SK-N-SH treated with all-trans-retinoic acid at 6 μM for 48 hours (cell line): Measurements from ENCODE around the gene AFAP1.

ENCODE experiments used
- ATAC-seq: fragments of 200-7000 bp; cut with Tn5 transposase; 3 replicates; pipeline ENCODE4 v1.9.1; 2020; ENCODE audit warnings: mild to moderate bottlenecking, moderate library complexity
- ARNTL ChIP-seq: fragments of 450-650 bp; formaldehyde crosslinking; IDR thresholded peaks from 2 replicates; pipeline ENCODE4 v1.5.0; 2020; ENCODE audit warnings: low read depth, mild to moderate bottlenecking, moderate library complexity, borderline replicate concordance
- BACH2 ChIP-seq: fragments of 250-450 bp; sonication (Bioruptor Pico); IDR thresholded peaks from 2 replicates; pipeline ENCODE4 v1.9.0; 2021; ENCODE audit warnings: mild to moderate bottlenecking, borderline replicate concordance
- CSDC2 ChIP-seq: fragments of 250-450 bp; sonication (Bioruptor Pico); IDR thresholded peaks from 2 replicates; pipeline ENCODE4 v1.5.0; 2020; ENCODE audit warnings: mild to moderate bottlenecking, moderate library complexity
- GLIS3 ChIP-seq: fragments of 250-450 bp; sonication (Bioruptor Pico); IDR thresholded peaks from 2 replicates; pipeline ENCODE4 v1.5.0; 2020; ENCODE audit warnings: mild to moderate bottlenecking, moderate library complexity
- ISL1 ChIP-seq: fragments of 250-450 bp; sonication (Bioruptor Pico); IDR thresholded peaks from 2 replicates; pipeline ENCODE4 v2.1.2; 2022; ENCODE audit warnings: mild to moderate bottlenecking, moderate library complexity
- PPARA ChIP-seq: fragments of 250-450 bp; sonication (Bioruptor Pico); IDR thresholded peaks from 2 replicates; pipeline ENCODE4 v1.5.0; 2020; ENCODE audit warnings: mild to moderate bottlenecking, borderline replicate concordance
- RARB ChIP-seq: fragments of 250-450 bp; sonication (Bioruptor Pico); IDR thresholded peaks from 2 replicates; pipeline ENCODE4 v1.8.0; 2021; ENCODE audit warnings: mild to moderate bottlenecking, moderate library complexity
- SNAI2 ChIP-seq: fragments of 250-450 bp; sonication (Bioruptor Pico); IDR thresholded peaks from 2 replicates; pipeline ENCODE4 v1.5.0; 2020; ENCODE audit warnings: mild to moderate bottlenecking, moderate library complexity
- TCF4 ChIP-seq: fragments of 250-450 bp; sonication (Bioruptor Pico); IDR thresholded peaks from 2 replicates; pipeline ENCODE4 v1.8.0; 2021; ENCODE audit warnings: mild to moderate bottlenecking, moderate library complexity, borderline replicate concordance
- TOX ChIP-seq: fragments of 250-450 bp; sonication (Bioruptor Pico); IDR thresholded peaks from 2 replicates; pipeline ENCODE4 v1.8.0; 2021; ENCODE audit warnings: mild to moderate bottlenecking, moderate library complexity, borderline replicate concordance
- ZC3H10 ChIP-seq: fragments of 250-450 bp; sonication (Bioruptor Pico); IDR thresholded peaks from 2 replicates; pipeline ENCODE4 v1.5.1; 2021; ENCODE audit warnings: mild to moderate bottlenecking, moderate library complexity
- ZFP3 ChIP-seq: fragments of 250-450 bp; sonication (Bioruptor Pico); IDR thresholded peaks from 2 replicates; pipeline ENCODE4 v1.5.0; 2020; ENCODE audit warnings: mild to moderate bottlenecking, moderate library complexity
- ZFP30 ChIP-seq: fragments of 450-650 bp; formaldehyde crosslinking; IDR thresholded peaks from 2 replicates; pipeline ENCODE4 v1.5.0; 2022; ENCODE audit warnings: mild to moderate bottlenecking, moderate library complexity
- ZNF565 ChIP-seq: fragments of 450-650 bp; formaldehyde crosslinking; conservative IDR thresholded peaks from 2 replicates; pipeline ENCODE4 v1.5.0; 2020; ENCODE audit warnings: low read depth, mild to moderate bottlenecking, moderate library complexity
- ZNF70 ChIP-seq: fragments of 450-650 bp; formaldehyde crosslinking; IDR thresholded peaks from 2 replicates; pipeline ENCODE4 v1.5.0; 2020; ENCODE audit warnings: mild to moderate bottlenecking, moderate library complexity
- ZNF8 ChIP-seq: fragments of 450-650 bp; formaldehyde crosslinking; IDR thresholded peaks from 2 replicates; pipeline ENCODE4 v1.5.0; 2020; ENCODE audit warnings: mild to moderate bottlenecking, moderate library complexity
- TF ChIP-seq, protein P1 (sequence below): fragments of 250-450 bp; sonication (Bioruptor Pico); IDR thresholded peaks from 2 replicates; pipeline ENCODE4 v1.5.1; 2020; ENCODE audit warnings: low read depth, mild to moderate bottlenecking, moderate library complexity
- TF ChIP-seq, protein P2 (sequence below): fragments of 250-450 bp; sonication (Bioruptor Pico); IDR thresholded peaks from 2 replicates; pipeline ENCODE4 v1.8.0; 2021; ENCODE audit warnings: low read depth, mild to moderate bottlenecking, moderate library complexity, borderline replicate concordance
- TF ChIP-seq, protein P3 (sequence below): fragments of 250-450 bp; sonication (Bioruptor Pico); IDR thresholded peaks from 2 replicates; pipeline ENCODE4 v1.8.0; 2020; ENCODE audit warnings: mild to moderate bottlenecking, moderate library complexity, borderline replicate concordance
- TF ChIP-seq, protein P4 (sequence below): fragments of 250-450 bp; sonication (Bioruptor Pico); IDR thresholded peaks from 2 replicates; pipeline ENCODE4 v1.5.0; 2020; ENCODE audit warnings: mild to moderate bottlenecking, moderate library complexity
- TF ChIP-seq, protein P5 (sequence below): fragments of 250-450 bp; sonication (Bioruptor Pico); IDR thresholded peaks from 2 replicates; pipeline ENCODE4 v1.5.1; 2021; ENCODE audit warnings: mild to moderate bottlenecking, moderate library complexity

The AFAP1 gene

DNA sequence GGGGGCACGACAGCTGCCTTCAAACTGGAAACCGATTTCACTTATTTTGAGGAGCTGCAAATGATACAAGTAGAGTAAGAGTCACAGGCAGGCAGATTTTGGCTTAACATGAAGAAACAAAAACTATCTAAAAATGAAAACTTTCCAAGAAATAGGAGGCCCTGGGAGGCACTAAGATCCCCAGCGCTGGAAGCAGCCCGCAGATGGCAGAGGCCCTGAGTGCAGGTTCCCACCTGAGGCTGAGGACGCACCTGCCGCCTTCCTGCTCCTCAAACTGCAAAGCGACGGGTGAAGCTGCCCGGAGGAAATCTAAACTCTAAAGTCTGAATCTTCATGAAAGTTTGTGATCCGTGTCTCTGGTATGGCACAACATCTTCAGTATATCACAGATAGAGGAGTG lies 138.7 kb downstream of the AFAP1 start:
- no peak for TF ChIP-seq CSDC2 (CRISPR knock-in tag)
- TF ChIP-seq, protein P1, sequence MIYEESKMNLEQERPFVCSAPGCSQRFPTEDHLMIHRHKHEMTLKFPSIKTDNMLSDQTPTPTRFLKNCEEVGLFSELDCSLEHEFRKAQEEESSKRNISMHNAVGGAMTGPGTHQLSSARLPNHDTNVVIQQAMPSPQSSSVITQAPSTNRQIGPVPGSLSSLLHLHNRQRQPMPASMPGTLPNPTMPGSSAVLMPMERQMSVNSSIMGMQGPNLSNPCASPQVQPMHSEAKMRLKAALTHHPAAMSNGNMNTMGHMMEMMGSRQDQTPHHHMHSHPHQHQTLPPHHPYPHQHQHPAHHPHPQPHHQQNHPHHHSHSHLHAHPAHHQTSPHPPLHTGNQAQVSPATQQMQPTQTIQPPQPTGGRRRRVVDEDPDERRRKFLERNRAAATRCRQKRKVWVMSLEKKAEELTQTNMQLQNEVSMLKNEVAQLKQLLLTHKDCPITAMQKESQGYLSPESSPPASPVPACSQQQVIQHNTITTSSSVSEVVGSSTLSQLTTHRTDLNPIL (CRISPR knock-in tag), result no peak
- TF ChIP-seq, all 23 proteins: peak for 0
- no peak for ATAC-seq

DNA sequence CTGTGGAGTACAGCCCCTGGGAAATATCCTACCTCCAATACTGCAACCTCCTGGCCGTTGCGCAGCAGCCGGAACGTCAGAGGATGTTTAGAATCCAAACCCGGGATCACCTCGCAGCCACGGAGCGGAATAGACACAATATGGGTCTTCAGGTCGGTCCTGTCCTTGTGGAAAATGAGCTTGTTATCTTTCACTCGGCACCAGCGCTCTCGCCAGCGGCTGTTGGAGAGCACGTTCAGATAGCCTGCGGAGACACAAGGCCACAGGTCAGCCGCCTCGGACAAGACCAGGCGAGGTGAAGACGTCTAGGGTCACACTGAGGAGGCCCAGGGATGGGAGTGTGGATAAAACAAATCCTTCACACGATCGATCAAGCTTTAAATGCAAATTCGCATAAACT lies 139.3 kb downstream of the AFAP1 start:
- ATAC-seq, result no peak
- TF ChIP-seq ISL1, result no peak
- TF ChIP-seq BACH2 (CRISPR knock-in tag), result no peak
- no peak for TF ChIP-seq GLIS3
- TF ChIP-seq, protein P1 (CRISPR knock-in tag), result no peak
- TF ChIP-seq ZNF70, result no peak
- TF ChIP-seq, protein P2, sequence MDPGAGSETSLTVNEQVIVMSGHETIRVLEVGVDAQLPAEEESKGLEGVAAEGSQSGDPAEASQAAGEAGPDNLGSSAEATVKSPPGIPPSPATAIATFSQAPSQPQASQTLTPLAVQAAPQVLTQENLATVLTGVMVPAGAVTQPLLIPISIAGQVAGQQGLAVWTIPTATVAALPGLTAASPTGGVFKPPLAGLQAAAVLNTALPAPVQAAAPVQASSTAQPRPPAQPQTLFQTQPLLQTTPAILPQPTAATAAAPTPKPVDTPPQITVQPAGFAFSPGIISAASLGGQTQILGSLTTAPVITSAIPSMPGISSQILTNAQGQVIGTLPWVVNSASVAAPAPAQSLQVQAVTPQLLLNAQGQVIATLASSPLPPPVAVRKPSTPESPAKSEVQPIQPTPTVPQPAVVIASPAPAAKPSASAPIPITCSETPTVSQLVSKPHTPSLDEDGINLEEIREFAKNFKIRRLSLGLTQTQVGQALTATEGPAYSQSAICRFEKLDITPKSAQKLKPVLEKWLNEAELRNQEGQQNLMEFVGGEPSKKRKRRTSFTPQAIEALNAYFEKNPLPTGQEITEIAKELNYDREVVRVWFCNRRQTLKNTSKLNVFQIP (CRISPR knock-in tag), result no peak
- no peak for TF ChIP-seq TCF4 (CRISPR knock-in tag)
- TF ChIP-seq, protein P3, sequence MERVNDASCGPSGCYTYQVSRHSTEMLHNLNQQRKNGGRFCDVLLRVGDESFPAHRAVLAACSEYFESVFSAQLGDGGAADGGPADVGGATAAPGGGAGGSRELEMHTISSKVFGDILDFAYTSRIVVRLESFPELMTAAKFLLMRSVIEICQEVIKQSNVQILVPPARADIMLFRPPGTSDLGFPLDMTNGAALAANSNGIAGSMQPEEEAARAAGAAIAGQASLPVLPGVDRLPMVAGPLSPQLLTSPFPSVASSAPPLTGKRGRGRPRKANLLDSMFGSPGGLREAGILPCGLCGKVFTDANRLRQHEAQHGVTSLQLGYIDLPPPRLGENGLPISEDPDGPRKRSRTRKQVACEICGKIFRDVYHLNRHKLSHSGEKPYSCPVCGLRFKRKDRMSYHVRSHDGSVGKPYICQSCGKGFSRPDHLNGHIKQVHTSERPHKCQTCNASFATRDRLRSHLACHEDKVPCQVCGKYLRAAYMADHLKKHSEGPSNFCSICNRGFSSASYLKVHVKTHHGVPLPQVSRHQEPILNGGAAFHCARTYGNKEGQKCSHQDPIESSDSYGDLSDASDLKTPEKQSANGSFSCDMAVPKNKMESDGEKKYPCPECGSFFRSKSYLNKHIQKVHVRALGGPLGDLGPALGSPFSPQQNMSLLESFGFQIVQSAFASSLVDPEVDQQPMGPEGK (CRISPR knock-in tag), result no peak
- TF ChIP-seq ZNF8 (CRISPR knock-in tag), result no peak
- no peak for TF ChIP-seq ZFP3 (CRISPR knock-in tag)
- TF ChIP-seq, protein P4, sequence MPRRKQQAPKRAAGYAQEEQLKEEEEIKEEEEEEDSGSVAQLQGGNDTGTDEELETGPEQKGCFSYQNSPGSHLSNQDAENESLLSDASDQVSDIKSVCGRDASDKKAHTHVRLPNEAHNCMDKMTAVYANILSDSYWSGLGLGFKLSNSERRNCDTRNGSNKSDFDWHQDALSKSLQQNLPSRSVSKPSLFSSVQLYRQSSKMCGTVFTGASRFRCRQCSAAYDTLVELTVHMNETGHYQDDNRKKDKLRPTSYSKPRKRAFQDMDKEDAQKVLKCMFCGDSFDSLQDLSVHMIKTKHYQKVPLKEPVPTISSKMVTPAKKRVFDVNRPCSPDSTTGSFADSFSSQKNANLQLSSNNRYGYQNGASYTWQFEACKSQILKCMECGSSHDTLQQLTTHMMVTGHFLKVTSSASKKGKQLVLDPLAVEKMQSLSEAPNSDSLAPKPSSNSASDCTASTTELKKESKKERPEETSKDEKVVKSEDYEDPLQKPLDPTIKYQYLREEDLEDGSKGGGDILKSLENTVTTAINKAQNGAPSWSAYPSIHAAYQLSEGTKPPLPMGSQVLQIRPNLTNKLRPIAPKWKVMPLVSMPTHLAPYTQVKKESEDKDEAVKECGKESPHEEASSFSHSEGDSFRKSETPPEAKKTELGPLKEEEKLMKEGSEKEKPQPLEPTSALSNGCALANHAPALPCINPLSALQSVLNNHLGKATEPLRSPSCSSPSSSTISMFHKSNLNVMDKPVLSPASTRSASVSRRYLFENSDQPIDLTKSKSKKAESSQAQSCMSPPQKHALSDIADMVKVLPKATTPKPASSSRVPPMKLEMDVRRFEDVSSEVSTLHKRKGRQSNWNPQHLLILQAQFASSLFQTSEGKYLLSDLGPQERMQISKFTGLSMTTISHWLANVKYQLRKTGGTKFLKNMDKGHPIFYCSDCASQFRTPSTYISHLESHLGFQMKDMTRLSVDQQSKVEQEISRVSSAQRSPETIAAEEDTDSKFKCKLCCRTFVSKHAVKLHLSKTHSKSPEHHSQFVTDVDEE (CRISPR knock-in tag), result no peak
- TF ChIP-seq, protein P5, sequence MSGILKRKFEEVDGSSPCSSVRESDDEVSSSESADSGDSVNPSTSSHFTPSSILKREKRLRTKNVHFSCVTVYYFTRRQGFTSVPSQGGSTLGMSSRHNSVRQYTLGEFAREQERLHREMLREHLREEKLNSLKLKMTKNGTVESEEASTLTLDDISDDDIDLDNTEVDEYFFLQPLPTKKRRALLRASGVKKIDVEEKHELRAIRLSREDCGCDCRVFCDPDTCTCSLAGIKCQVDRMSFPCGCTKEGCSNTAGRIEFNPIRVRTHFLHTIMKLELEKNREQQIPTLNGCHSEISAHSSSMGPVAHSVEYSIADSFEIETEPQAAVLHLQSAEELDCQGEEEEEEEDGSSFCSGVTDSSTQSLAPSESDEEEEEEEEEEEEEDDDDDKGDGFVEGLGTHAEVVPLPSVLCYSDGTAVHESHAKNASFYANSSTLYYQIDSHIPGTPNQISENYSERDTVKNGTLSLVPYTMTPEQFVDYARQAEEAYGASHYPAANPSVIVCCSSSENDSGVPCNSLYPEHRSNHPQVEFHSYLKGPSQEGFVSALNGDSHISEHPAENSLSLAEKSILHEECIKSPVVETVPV (CRISPR knock-in tag), result no peak
- TF ChIP-seq ZNF565, result no peak
- no peak for TF ChIP-seq ZFP30 (CRISPR knock-in tag)
- TF ChIP-seq CSDC2 (CRISPR knock-in tag), result no peak
- no peak for TF ChIP-seq TOX
- TF ChIP-seq SNAI2 (CRISPR knock-in tag), result no peak
- no peak for TF ChIP-seq ARNTL (CRISPR knock-in tag)

DNA sequence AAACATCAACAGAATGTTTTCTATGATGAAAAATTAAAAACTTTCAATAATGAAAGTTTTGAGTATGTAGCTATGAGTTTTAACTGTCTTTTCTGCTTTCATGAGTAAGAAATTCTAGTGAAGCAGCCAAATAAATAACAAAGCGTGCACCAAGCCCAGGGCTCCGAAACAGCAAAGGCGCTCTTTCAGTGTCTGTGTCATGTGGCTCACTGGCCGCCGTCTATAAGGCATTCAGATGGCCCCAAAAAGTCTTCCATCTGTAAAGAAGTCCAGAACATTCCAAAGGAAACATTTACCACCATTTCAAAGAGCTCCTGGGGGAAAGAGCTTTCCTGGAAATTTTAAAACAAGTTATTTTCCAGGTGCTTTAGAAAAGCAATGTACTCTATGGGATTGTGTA lies 139.9 kb downstream of the AFAP1 start:
- no peak for ATAC-seq
- TF ChIP-seq ZFP3 (CRISPR knock-in tag) (no peak), ZNF8 (CRISPR knock-in tag) (no peak), PPARA (no peak), CSDC2 (CRISPR knock-in tag) (no peak), GLIS3 (no peak), ZC3H10 (CRISPR knock-in tag) (no peak), TCF4 (CRISPR knock-in tag) (no peak), ZNF565 (no peak), SNAI2 (CRISPR knock-in tag) (no peak), ARNTL (CRISPR knock-in tag) (no peak), RARB (CRISPR knock-in tag) (no peak), ISL1 (no peak)
- TF ChIP-seq, protein P4 (CRISPR knock-in tag), result no peak
- TF ChIP-seq, protein P3 (CRISPR knock-in tag), result no peak
